Large intestine (tissue), 3 donors: ENCODE measurements around the gene ASB10. TPM values are rescaled to one million over a fixed set of nuclear protein-coding genes. Genes with fewer than 3 reads are reported as not detected.

Experiments
- DNase-seq, 2 donors: peaks; one replicate each; pipeline versions ENCODE4 v3.0.0 to v3.0.0-alpha.2; 2013
- H3K27ac ChIP-seq: one replicate; pipeline ENCODE4 v1.5.1; 2013; ENCODE audit warnings: low read length
- H3K27me3 ChIP-seq: 2 replicates; pipeline ENCODE4 v1.6.1; 2013; ENCODE audit warnings: low read length; ENCODE audit not compliant: control insufficient read depth, insufficient read depth
- H3K36me3 ChIP-seq: 2 replicates; pipeline ENCODE4 v1.6.1; 2013; ENCODE audit warnings: low read length; ENCODE audit not compliant: control insufficient read depth, insufficient read depth
- H3K4me1 ChIP-seq: one replicate; pipeline ENCODE4 v1.6.1; 2013; ENCODE audit warnings: low read length; ENCODE audit not compliant: control insufficient read depth, insufficient read depth
- H3K4me3 ChIP-seq: one replicate; pipeline ENCODE4 v1.5.1; 2013; ENCODE audit warnings: low read length
- H3K9me3 ChIP-seq: one replicate; pipeline ENCODE4 v1.6.1; 2013; ENCODE audit warnings: mild to moderate bottlenecking, low read depth, low read length, moderate library complexity; ENCODE audit not compliant: control insufficient read depth
- WGBS: methylation state at CpG from one replicate; pipeline ENCODE4 v1.1.5; 2013; ENCODE audit warnings: low lambda C conversion rate; ENCODE audit not compliant: insufficient coverage; 5-methylcytosine and 5-hydroxymethylcytosine counted together
- polyA plus RNA-seq: library from polyadenylated mRNA; unstranded; fragments of 120-200 nt; gene quantifications from one replicate; pipeline ENCODE4 v1.2.1, GENCODE V29; 2013

Gene ASB10
- polyA plus RNA-seq, 1 donor = not detected

DNA sequence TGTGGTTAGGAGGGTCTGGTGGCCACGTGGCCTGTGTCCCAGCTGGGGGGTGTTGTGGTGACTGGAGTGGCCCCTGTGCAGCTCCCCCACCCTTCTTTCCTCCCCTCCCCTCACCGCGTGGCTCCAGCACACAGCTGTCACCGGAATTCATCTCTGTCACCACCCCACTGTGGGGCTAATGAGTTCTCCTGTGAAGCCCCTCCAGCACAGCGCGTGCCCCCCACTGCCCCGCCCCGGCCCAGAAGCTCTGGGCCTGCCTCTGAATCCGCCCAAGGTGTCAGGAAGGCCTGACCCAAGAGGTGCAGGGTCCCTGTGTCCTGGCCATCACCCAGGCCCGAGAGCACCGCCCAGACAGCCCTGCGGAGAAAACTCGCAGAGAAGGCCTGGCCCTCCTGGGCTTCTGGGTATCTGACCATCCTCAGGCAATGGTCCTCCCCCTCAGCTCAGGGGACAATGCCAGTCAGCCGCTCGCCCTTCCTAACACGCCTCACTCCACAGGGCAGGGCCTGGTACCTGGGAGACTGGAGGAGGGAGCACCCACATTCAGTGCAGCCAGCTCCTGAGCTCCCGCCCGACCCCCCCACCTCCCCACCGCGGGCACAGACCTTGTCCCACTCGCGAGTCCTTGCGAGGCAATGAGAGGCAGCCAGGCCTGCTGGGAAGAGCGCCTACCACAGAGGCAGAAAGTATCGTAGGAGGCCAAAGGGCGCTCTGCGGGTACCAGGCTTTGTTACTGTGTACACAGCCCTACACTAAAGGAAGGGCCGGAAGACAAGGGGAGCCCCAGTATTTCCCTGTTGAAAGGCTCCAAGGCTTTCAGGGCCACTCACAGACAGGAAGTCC lies 57.7 kb downstream of the ASB10 start:
- Histone ChIP-seq H3K9me3 (peaks cover 25% of the 10 kb centered on the region), H3K27me3 (no peaks in the 10 kb centered on the region), H3K27ac (peak overlapping the region; percentile 63), H3K4me3 (no peak overlapping the region), H3K4me1 (peaks cover 22% of the 10 kb centered on the region), H3K36me3 (peaks cover 68% of the 10 kb centered on the region)
- no CpG with 5 or more reads among the region's 28 CpGs for WGBS
- DNase-seq = peak; percentile 59 to 85

DNA sequence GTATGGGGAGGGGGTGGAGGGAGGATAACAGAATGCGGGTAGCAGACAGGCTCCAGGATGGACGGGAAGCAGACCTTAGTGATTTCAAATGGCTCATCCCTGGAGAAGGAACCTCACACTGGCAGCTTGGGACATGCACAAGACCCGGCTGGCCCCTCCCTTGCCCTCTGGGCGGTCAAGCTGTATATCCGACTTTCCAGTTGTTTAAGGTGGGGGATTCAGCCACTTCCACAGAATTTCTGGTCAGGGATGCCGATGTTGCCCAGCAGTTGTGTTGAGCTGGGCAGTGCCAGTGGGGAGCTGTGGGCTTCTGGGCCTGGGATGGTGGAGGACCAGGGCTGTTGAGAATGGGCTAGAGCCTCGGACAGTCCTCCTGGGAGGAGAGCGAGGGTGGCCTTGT lies 58.3 kb downstream of the ASB10 start:
- H3K36me3 ChIP-seq = peaks cover 67% of the 10 kb centered on the region
- peaks cover 25% of the 10 kb centered on the region for H3K9me3 ChIP-seq
- H3K4me3 ChIP-seq = no peak overlapping the region
- peaks cover 22% of the 10 kb centered on the region for H3K4me1 ChIP-seq
- H3K27me3 ChIP-seq = no peaks in the 10 kb centered on the region
- no CpG with 5 or more reads among the region's 8 CpGs for WGBS
- H3K27ac ChIP-seq = no peak overlapping the region
- no peak for DNase-seq

DNA sequence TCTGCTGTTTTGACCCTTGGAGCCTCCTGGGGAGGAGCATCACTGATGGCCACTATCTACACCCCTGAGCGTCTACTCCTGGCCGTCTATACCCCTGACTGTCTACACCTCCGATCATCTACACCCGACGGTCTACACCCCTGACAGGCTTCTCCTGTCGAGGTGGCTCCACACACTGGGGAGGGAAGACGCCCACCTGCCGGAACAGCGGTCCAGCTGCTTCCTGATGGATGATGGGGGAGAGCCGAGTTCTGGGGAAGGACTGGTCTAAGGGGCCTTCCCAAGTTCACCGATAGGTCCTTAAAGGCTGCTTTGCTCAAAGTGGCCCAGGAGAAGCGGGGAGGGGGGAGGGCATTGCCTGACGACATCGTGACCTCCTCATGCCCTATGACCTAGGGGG lies 58.9 kb downstream of the ASB10 start:
- Histone ChIP-seq H3K9me3 (peaks cover 23% of the 10 kb centered on the region), H3K4me3 (no peak overlapping the region), H3K4me1 (peaks cover 22% of the 10 kb centered on the region), H3K27ac (no peak overlapping the region), H3K36me3 (peaks cover 68% of the 10 kb centered on the region), H3K27me3 (no peaks in the 10 kb centered on the region)
- no peak for DNase-seq
- no CpG with 5 or more reads among the region's 14 CpGs for WGBS

DNA sequence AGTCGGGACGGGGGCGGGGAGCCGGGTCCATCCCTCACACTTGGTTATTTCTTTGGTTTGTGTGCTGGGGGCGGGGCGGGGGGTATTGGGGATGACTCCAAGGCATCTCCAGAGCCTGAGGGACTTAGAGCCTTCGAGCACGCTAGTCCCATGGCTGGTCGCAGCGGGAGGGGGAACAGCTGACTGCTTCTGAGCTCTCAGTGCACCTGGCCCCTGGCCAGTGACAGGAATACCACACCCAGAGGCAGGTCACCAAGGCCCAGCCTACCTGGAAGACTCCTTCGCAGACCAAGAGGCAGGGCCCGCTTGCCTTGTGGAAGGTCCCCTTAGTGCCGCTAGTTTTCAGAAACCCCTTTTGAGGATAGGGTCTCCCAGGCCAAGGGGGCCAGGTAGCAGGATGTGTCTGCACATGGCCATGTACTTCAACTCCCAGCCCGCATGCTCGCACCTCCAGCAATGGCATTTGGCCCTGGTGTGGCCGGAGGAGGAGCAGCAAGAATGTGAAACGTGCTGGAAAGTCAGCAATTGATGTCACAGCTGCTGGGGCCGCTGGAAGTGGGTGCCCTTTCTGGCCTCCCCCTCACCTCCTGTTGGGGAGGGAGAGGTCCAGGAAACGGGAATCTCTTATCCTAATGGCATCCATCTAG lies 60.4 kb downstream of the ASB10 start:
- H3K27me3 ChIP-seq = no peaks in the 10 kb centered on the region
- WGBS = no CpG with 5 or more reads among the region's 19 CpGs
- H3K36me3 ChIP-seq = peaks cover 59% of the 10 kb centered on the region
- no peak overlapping the region for H3K27ac ChIP-seq
- peaks cover 15% of the 10 kb centered on the region for H3K9me3 ChIP-seq
- H3K4me3 ChIP-seq = no peak overlapping the region
- H3K4me1 ChIP-seq = peaks cover 22% of the 10 kb centered on the region
- no peak for DNase-seq

DNA sequence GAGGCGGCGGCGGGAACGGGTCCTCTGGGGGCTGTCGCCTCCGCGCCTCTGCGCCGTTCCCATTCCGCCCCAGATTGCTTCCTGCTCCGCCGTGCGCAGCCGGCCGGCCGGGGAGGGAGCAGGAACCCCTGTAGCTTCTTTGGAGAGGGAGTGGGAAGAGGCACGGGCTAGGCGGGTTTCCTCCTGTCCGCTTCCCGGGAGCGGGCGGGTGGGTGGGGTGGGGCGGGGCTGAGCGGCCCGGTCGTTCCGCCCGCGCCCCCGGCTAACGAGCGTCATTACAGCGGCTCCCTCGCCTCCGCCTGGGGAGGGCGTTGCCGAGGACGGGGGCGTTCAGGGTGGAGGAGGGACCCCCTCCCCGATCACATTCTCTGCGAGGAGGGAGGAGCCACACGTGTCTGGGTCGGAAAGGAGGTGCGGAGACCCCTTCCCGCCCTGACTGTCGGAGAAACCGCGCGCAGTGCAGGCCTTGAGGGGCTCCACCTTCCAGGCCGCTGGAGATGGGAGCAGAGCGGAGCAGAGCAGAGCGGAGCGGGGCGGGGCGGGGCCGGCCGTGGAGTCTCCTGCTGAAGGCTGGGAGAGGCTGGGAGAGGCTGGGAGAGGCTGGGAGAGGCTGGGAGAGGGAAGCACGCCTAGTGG lies 61.1 kb downstream of the ASB10 start:
- Histone ChIP-seq H3K9me3 (peaks cover 9% of the 10 kb centered on the region), H3K4me1 (peaks cover 22% of the 10 kb centered on the region), H3K27ac (no peak overlapping the region), H3K36me3 (peaks cover 58% of the 10 kb centered on the region), H3K27me3 (no peaks in the 10 kb centered on the region), H3K4me3 (peak overlapping the region; percentile 48)
- no CpG with 5 or more reads among the region's 58 CpGs for WGBS
- DNase-seq = peak in 1 of 2 donors; percentile 52

Other genes with a start within 250 kb of the ASB10 start
- 8.1 TPM for gene KCNH2, start 208.9 kb downstream of the ASB10 start, polyA plus RNA-seq
- 10.3 TPM for gene NOS3, start 196.2 kb downstream of the ASB10 start, polyA plus RNA-seq
- 1.8 TPM for gene ATG9B, start 162.8 kb downstream of the ASB10 start, polyA plus RNA-seq
- gene ABCB8, start 158.8 kb downstream of the ASB10 start, polyA plus RNA-seq = 24.2 TPM
- gene ASIC3, start 138.7 kb downstream of the ASB10 start, polyA plus RNA-seq = 6.9 TPM
- 12.8 TPM for gene CDK5, start 129.4 kb downstream of the ASB10 start, polyA plus RNA-seq
- gene SLC4A2, start 127.7 kb downstream of the ASB10 start, polyA plus RNA-seq = 107 TPM
- 90.4 TPM for gene FASTK, start 106.4 kb downstream of the ASB10 start, polyA plus RNA-seq
- gene TMUB1, start 103.8 kb downstream of the ASB10 start, polyA plus RNA-seq = 61.8 TPM
- gene AGAP3, start 100.8 kb downstream of the ASB10 start, polyA plus RNA-seq = 58.0 TPM
- gene GBX1, start 19.6 kb downstream of the ASB10 start, polyA plus RNA-seq = 0.07 TPM
- gene H2BK1, start 23.2 kb upstream of the ASB10 start, polyA plus RNA-seq = not detected
- gene ABCF2, start 40.0 kb upstream of the ASB10 start, polyA plus RNA-seq = 19.1 TPM
- 25.1 TPM for gene CHPF2, start 45.2 kb upstream of the ASB10 start, polyA plus RNA-seq
- gene SMARCD3, start 61.4 kb upstream of the ASB10 start, polyA plus RNA-seq = 29.1 TPM
- 52.5 TPM for gene NUB1, start 154.6 kb upstream of the ASB10 start, polyA plus RNA-seq
- gene WDR86, start 222.8 kb upstream of the ASB10 start, polyA plus RNA-seq = 12.0 TPM